ENCODE measurements around the gene ESRRG.

The ESRRG gene

GRCh38 chr1:216702170-216702569 lies 21.1 kb downstream of the ESRRG start:
- DNase-seq: no peak

GRCh38 chr1:216700779-216701178 lies 22.4 kb downstream of the ESRRG start:
- no peak for DNase-seq

- no peak for DNase-seq
Measured at GRCh38 chr1:216691710-216692109, 31.5 kb downstream of the ESRRG start.

- no peak for DNase-seq
Measured at GRCh38 chr1:216690603-216691002, 32.6 kb downstream of the ESRRG start.

GRCh38 chr1:216688127-216688657 lies 35.0 kb downstream of the ESRRG start:
- no peak for DNase-seq

- DNase-seq: no peak
Measured at GRCh38 chr1:216686860-216687766, 36.1 kb downstream of the ESRRG start.

- DNase-seq: no peak
Measured at GRCh38 chr1:216682752-216683151, 40.5 kb downstream of the ESRRG start.

GRCh38 chr1:216679108-216679507 lies 44.1 kb downstream of the ESRRG start:
- DNase-seq: no peak

GRCh38 chr1:216670118-216670883 lies 52.9 kb downstream of the ESRRG start:
- DNase-seq: no peak

GRCh38 chr1:216666441-216666840 lies 56.8 kb downstream of the ESRRG start:
- DNase-seq: no peak

- DNase-seq: no peak
Measured at GRCh38 chr1:216665856-216666255, 57.4 kb downstream of the ESRRG start.

- no peak for DNase-seq
Measured at GRCh38 chr1:216665406-216665805, 57.8 kb downstream of the ESRRG start.

GRCh38 chr1:216662681-216663080 lies 60.5 kb downstream of the ESRRG start:
- DNase-seq: no peak

- no peak for DNase-seq
Measured at GRCh38 chr1:216660561-216660960, 62.7 kb downstream of the ESRRG start.

- DNase-seq: no peak
Measured at GRCh38 chr1:216653001-216653400, 70.2 kb downstream of the ESRRG start.

- no peak for DNase-seq
Measured at GRCh38 chr1:216651826-216652418, 71.3 kb downstream of the ESRRG start.

- DNase-seq: no peak
Measured at GRCh38 chr1:216643176-216643575, 80.1 kb downstream of the ESRRG start.

- no peak for DNase-seq
Measured at GRCh38 chr1:216641669-216642460, 81.4 kb downstream of the ESRRG start.

- DNase-seq: peak; percentile 29
Measured at GRCh38 chr1:216640100-216640499, 83.1 kb downstream of the ESRRG start.

GRCh38 chr1:216632980-216633379 lies 90.2 kb downstream of the ESRRG start:
- no peak for DNase-seq

GRCh38 chr1:216630532-216630931 lies 92.7 kb downstream of the ESRRG start:
- no peak for DNase-seq

- DNase-seq: no peak
Measured at GRCh38 chr1:216627252-216627651, 96.0 kb downstream of the ESRRG start.
